IMR-90 (cell line): ENCODE measurements around the gene GSKIP. TPM values are rescaled to one million over a fixed set of nuclear protein-coding genes. Genes with fewer than 3 reads are reported as not detected.

Source experiments
- ATAC-seq: fragments of 200-7000 bp; cut with Tn5 transposase; 2 replicates; pipeline ENCODE4 v1.9.1; 2020; ENCODE audit warnings: low read depth, mild to moderate bottlenecking, moderate library complexity
- BruUV-seq: library from RNA; stranded (reverse); fragments of 400-500 nt; replicated peaks from 2 replicates; lab custom pipeline; 2021; lab: Mats Ljungman, UMichigan
- CTCF ChIA-PET: fragments of 300-600 bp; formaldehyde crosslinking; extraction: SDS; loops from one replicate; lab custom pipeline; 2021; ENCODE audit warnings: antibody characterized with exemption; lab: Yijun Ruan, JAX
- POLR2A ChIA-PET: fragments of 300-600 bp; sonication (Branson Sonifier 250); formaldehyde crosslinking; loops from one replicate; lab custom pipeline; 2022; ENCODE audit warnings: antibody characterized with exemption; ENCODE audit not compliant: unreplicated experiment; lab: Charles Lee
- DNase-seq: peaks from one replicate; pipeline ENCODE4 v3.0.0; 2013
- H2AFZ ChIP-seq: replicated peaks from 2 replicates; pipeline ENCODE3; 2013; ENCODE audit warnings: low read length, mild to moderate bottlenecking; ENCODE audit not compliant: poor library complexity
- H2AK5ac ChIP-seq: 2 replicates; pipeline ENCODE4 v1.6.1; 2013; ENCODE audit warnings: low read depth, low read length, inconsistent platforms
- H2AK9ac ChIP-seq: replicated peaks from 2 replicates; pipeline ENCODE3; 2013; ENCODE audit warnings: mild to moderate bottlenecking, low read depth, low read length, moderate library complexity; ENCODE audit not compliant: poor library complexity
- H2BK120ac ChIP-seq: 2 replicates; pipeline ENCODE4 v1.6.1; 2013; ENCODE audit warnings: low read depth, low read length, inconsistent platforms
- H2BK15ac ChIP-seq: 3 replicates; pipeline ENCODE4 v1.6.1; 2013; ENCODE audit warnings: low read depth, low read length, inconsistent platforms
- H2BK20ac ChIP-seq: 2 replicates; pipeline ENCODE4 v1.6.1; 2013; ENCODE audit warnings: low read depth, mild to moderate bottlenecking, inconsistent platforms, low read length, moderate library complexity
- H2BK5ac ChIP-seq: 2 replicates; pipeline ENCODE4 v1.6.1; 2013; ENCODE audit warnings: mild to moderate bottlenecking, low read depth, low read length, inconsistent platforms; ENCODE audit not compliant: poor library complexity, severe bottlenecking
- H3K14ac ChIP-seq: replicated peaks from 2 replicates; pipeline ENCODE4 v1.6.1; 2013; ENCODE audit warnings: low read depth, low read length, inconsistent platforms
- H3K18ac ChIP-seq: 2 replicates; pipeline ENCODE4 v1.6.1; 2013; ENCODE audit warnings: low read depth, low read length, control low read depth
- H3K23ac ChIP-seq: 2 replicates; pipeline ENCODE4 v1.6.1; 2013; ENCODE audit warnings: low read depth, low read length, inconsistent platforms
- H3K27ac ChIP-seq: 2 replicates; pipeline ENCODE4 v1.5.1; 2013; ENCODE audit warnings: mild to moderate bottlenecking, control low read depth, low read length; ENCODE audit not compliant: insufficient read depth
- H3K27me3 ChIP-seq: 2 replicates; pipeline ENCODE4 v1.6.1; 2013; ENCODE audit warnings: low read length; ENCODE audit not compliant: control insufficient read depth, insufficient read depth
- H3K36me3 ChIP-seq: 2 replicates; pipeline ENCODE4 v1.6.1; 2013; ENCODE audit warnings: low read length, mixed read lengths; ENCODE audit not compliant: control insufficient read depth, insufficient read depth
- H3K4ac ChIP-seq: 2 replicates; pipeline ENCODE4 v1.6.1; 2013; ENCODE audit warnings: low read depth, low read length, inconsistent platforms
- H3K4me1 ChIP-seq: 2 replicates; pipeline ENCODE4 v1.6.1; 2013; ENCODE audit warnings: low read length, mixed read lengths; ENCODE audit not compliant: control insufficient read depth, insufficient read depth
- H3K4me2 ChIP-seq: 2 replicates; pipeline ENCODE4 v1.6.1; 2013; ENCODE audit warnings: low read depth, mild to moderate bottlenecking, control low read depth, low read length, moderate library complexity
- H3K4me3 ChIP-seq: 2 replicates; pipeline ENCODE4 v1.5.1; 2013; ENCODE audit warnings: low read depth, mild to moderate bottlenecking, control low read depth, low read length, moderate library complexity; ENCODE audit not compliant: insufficient read depth
- H3K56ac ChIP-seq: 2 replicates; pipeline ENCODE4 v1.6.1; 2013; ENCODE audit warnings: low read length, inconsistent platforms; ENCODE audit not compliant: insufficient read depth; ENCODE audit errors: extremely low read depth
- H3K79me1 ChIP-seq, 2 experiments: 2 replicates each; pipeline ENCODE4 v1.6.1; 2013; ENCODE audit warnings: low read length in 2 of 2, inconsistent platforms in 1 of 2, low read depth in 1 of 2
- H3K9ac ChIP-seq: 2 replicates; pipeline ENCODE4 v1.6.1; 2013; ENCODE audit warnings: low read depth, low read length, control low read depth
- H3K9me1 ChIP-seq: 2 replicates; pipeline ENCODE4 v1.6.1; 2013; ENCODE audit warnings: low read length, inconsistent platforms; ENCODE audit not compliant: insufficient read depth
- H3K9me3 ChIP-seq: 2 replicates; pipeline ENCODE4 v1.6.1; 2013; ENCODE audit warnings: low read length; ENCODE audit not compliant: control insufficient read depth, insufficient read depth
- H4K20me1 ChIP-seq: 2 replicates; pipeline ENCODE4 v1.6.1; 2013; ENCODE audit warnings: low read length, inconsistent platforms; ENCODE audit not compliant: insufficient read depth
- H4K5ac ChIP-seq: 2 replicates; pipeline ENCODE4 v1.6.1; 2013; ENCODE audit warnings: mild to moderate bottlenecking, low read depth, low read length, control low read depth
- H4K8ac ChIP-seq, 2 experiments: 2 replicates each; pipeline ENCODE4 v1.6.1; 2013; ENCODE audit warnings: low read depth in 2 of 2, low read length in 2 of 2, control low read depth in 1 of 2, inconsistent platforms in 1 of 2
- H4K91ac ChIP-seq: 2 replicates; pipeline ENCODE4 v1.6.1; 2013; ENCODE audit warnings: low read depth, low read length, inconsistent platforms; ENCODE audit not compliant: insufficient read depth
- CEBPB ChIP-seq: IDR thresholded peaks from 2 replicates; pipeline ENCODE4 v1.6.1; 2012; ENCODE audit warnings: low read depth, low read length, improper control_type of control experiment
- ELK1 ChIP-seq: fragments of 150-350 bp; IDR thresholded peaks from 2 replicates; pipeline ENCODE4 v1.6.1; 2016; ENCODE audit warnings: low read depth, mild to moderate bottlenecking, low read length, moderate library complexity, borderline replicate concordance
- FOS ChIP-seq: fragments of 150-350 bp; IDR thresholded peaks from 2 replicates; pipeline ENCODE4 v1.6.1; 2016; ENCODE audit warnings: low read depth, low read length
- MAZ ChIP-seq: IDR thresholded peaks from 2 replicates; pipeline ENCODE4 v1.6.1; 2012; ENCODE audit warnings: low read depth, mild to moderate bottlenecking, low read length, improper control_type of control experiment, moderate library complexity, borderline replicate concordance
- MXI1 ChIP-seq: IDR thresholded peaks from 2 replicates; pipeline ENCODE4 v1.6.1; 2012; ENCODE audit warnings: low read depth, mild to moderate bottlenecking, low read length, moderate library complexity, borderline replicate concordance
- POLR2A ChIP-seq: IDR thresholded peaks from 2 replicates; pipeline ENCODE4 v1.6.1; 2012; ENCODE audit warnings: mild to moderate bottlenecking, low read depth, low read length
- RCOR1 ChIP-seq: IDR thresholded peaks from 2 replicates; pipeline ENCODE4 v1.6.1; 2012; ENCODE audit warnings: mild to moderate bottlenecking, low read length, improper control_type of control experiment; ENCODE audit not compliant: insufficient replicate concordance
- RFX5 ChIP-seq: IDR thresholded peaks from 2 replicates; pipeline ENCODE4 v1.8.0; 2012; ENCODE audit warnings: low read depth, mild to moderate bottlenecking, low read length, moderate library complexity
- SMC3 ChIP-seq: fragments of 150-350 bp; IDR thresholded peaks from 2 replicates; pipeline ENCODE4 v1.6.1; 2016; ENCODE audit warnings: low read depth, mild to moderate bottlenecking, antibody characterized with exemption, low read length, moderate library complexity
- USF2 ChIP-seq: fragments of 150-350 bp; IDR thresholded peaks from 2 replicates; pipeline ENCODE4 v1.6.1; 2017; ENCODE audit warnings: mild to moderate bottlenecking, antibody characterized with exemption, low read length, low read depth
- WGBS, 2 experiments: methylation state at CpG; one replicate each; pipeline versions ENCODE4 v1.1.5 to v1.1.7; 2013; ENCODE audit warnings: missing lambda C conversion rate in 2 of 2; ENCODE audit not compliant: insufficient read length in 1 of 2; ENCODE audit errors: extremely low coverage in 2 of 2; 5-methylcytosine and 5-hydroxymethylcytosine counted together
- dilution Hi-C: fragments of 300-500 bp; cut with HindIII; formaldehyde crosslinking; loops from one replicate; pipeline ENCODE4 v1.14.3; 2018; ENCODE audit warnings: low sequenced_read_pairs; ENCODE audit not compliant: unreplicated experiment
- in situ Hi-C: fragments of 300-500 bp; cut with MboI; formaldehyde crosslinking; loops from 3 replicates; pipeline ENCODE4 v1.14.3; 2019; ENCODE audit warnings: low sequenced_read_pairs, inconsistent platforms, mixed read lengths
- intact Hi-C: fragments of 100-400 bp; cut with micrococcal nuclease; formaldehyde crosslinking; loops from 2 replicates; pipeline ENCODE4 v1.10.0; 2022
- polyA plus RNA-seq, 3 experiments: library from polyadenylated mRNA; depleted of rRNA; stranded (reverse); fragments of >200 nt; gene quantifications; 2 replicates each; pipeline ENCODE4 v1.2.3, GENCODE V29; 2012; ENCODE audit warnings: low replicate concordance in 1 of 3
- total RNA-seq: library from RNA; depleted of rRNA; stranded (reverse); fragments of >200 nt; gene quantifications from 2 replicates; pipeline ENCODE4 v1.2.3, GENCODE V29; 2012

Gene GSKIP
- total and polyA plus RNA-seq, 2 of the 4 experiments (the other 2 are of a cell fraction): 11.7 to 22.0 TPM

GRCh38 chr14:96416292-96416691 is 53.0 kb downstream of the GSKIP start:
- no peak overlapping the region for H3K56ac ChIP-seq
- H3K4me1 ChIP-seq: no peaks in the 10 kb centered on the region
- CTCF ChIA-PET: interaction anchor here (0.7 kb wide), 1 partner anchor 45 kb away, joined by 3 read pairs; no protein-coding TSS in a partner anchor
- intact Hi-C loops (no loop called here), in situ Hi-C loops (loop anchor here (10.0 to 25.0 kb wide), 2 partner anchors 411 to 854 kb away; no protein-coding TSS in a partner anchor), dilution Hi-C loops (no loop called here)
- H2AFZ ChIP-seq: no peak overlapping the region
- no peak overlapping the region for H2BK20ac ChIP-seq
- H3K4me2 ChIP-seq: no peak overlapping the region
- TF ChIP-seq ELK1 (no peak), RCOR1 (no peak), USF2 (no peak), SMC3 (no peak), POLR2A (no peak), CEBPB (no peak), FOS (no peak), MAZ (no peak), RFX5 (no peak), MXI1 (no peak)
- no peak overlapping the region for H4K5ac ChIP-seq
- no peak overlapping the region for H3K18ac ChIP-seq
- H2BK5ac ChIP-seq: no peak overlapping the region
- no peak overlapping the region for H2BK15ac ChIP-seq
- no peak overlapping the region for H3K14ac ChIP-seq
- H2AK9ac ChIP-seq: no peak overlapping the region
- H3K9me3 ChIP-seq: no peaks in the 10 kb centered on the region
- H3K36me3 ChIP-seq: no peaks in the 10 kb centered on the region
- no peak overlapping the region for H3K9ac ChIP-seq
- no peak for ATAC-seq
- H3K9me1 ChIP-seq: no peaks in the 10 kb centered on the region
- POLR2A ChIA-PET: no interaction called here
- BruUV-seq: no TSS peak
- peaks cover 5% of the 10 kb centered on the region for H3K27me3 ChIP-seq
- no peak overlapping the region for H3K4ac ChIP-seq
- no CpG with 5 or more reads among the region's 1 CpG for WGBS, 2 experiments
- no peak overlapping the region for H2BK120ac ChIP-seq
- H3K23ac ChIP-seq: no peak overlapping the region
- DNase-seq: no peak
- H4K91ac ChIP-seq: no peak overlapping the region
- H4K20me1 ChIP-seq: no peaks in the 10 kb centered on the region
- no peak overlapping the region for H3K27ac ChIP-seq
- no peak overlapping the region for H4K8ac ChIP-seq
- H3K79me1 ChIP-seq: no peaks in the 10 kb centered on the region
- H2AK5ac ChIP-seq: no peak overlapping the region
- no peak overlapping the region for H3K4me3 ChIP-seq
